HG03432 (cell line): ENCODE results near the gene ZBED6.

Experiments
- ATAC-seq: cut with Tn5 transposase; IDR thresholded peaks from one replicate; pipeline ENCODE4 v1.9.1; 2021; ENCODE audit warnings: mild to moderate bottlenecking, moderate library complexity; ENCODE audit not compliant: unreplicated experiment

ZBED6 gene

DNA sequence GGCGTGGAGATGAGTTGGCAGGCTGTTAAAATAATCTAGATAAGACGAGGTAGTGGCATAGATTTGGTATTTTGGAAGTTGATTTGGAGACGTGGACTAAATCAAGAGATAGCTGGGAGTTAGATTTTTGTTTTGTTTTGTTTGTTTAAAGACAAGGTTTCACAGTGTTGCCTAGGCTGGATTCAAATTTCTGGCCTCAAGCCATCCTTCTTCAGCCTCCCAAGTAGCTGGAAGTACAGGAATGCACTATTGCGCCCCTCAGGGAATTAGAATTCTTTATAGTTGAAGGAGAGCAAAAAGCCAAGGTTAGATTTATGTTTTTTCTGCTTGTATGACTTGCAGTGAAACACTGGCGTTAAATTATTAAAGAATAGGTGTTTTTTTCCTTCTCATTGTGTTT is 43.7 kb downstream of the ZBED6 start:
- ATAC-seq, result no peak

DNA sequence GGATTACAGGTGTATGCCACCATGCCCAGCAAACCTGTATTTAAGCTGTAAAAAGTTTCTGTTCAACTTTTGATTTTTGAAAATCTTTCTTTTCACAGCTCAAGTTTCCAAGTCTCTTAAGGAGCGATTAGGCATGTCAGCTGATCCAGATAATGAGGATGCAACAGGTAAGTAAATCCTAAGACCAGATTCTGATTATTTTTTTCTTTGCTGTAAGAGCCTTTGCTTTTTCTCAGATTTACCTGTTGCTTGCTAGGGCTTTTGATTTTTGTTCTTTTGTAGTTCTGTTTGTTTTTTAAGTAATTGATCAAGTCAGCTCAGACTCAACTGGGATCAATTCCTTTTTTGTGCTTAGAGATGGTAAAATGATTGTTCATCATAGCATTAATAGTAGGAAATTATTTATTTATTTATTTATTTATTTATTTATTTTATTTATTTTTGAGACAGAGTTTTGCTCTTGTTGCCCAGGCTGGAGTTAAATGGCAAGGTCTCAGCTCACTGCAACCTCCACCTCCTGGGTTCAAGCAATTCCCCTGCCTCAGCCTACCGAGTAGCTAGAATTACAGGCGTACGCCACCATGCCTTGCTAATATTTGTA is 44.9 kb downstream of the ZBED6 start:
- ATAC-seq, result no peak

DNA sequence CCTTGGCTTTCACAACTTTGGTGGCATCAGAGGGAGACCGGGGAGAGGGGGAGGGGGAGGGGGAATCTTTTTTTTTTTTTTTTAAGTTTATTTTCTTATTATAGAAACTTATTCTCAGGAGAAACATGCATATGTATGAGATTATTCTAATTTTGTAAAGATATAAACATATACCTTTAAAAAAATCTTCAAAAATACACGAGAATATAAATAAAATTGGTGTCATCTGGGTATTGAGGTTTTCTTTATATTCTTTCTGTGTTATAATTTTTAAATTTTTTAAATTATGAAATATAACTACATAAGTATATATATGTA is 47.1 kb downstream of the ZBED6 start:
- no peak for ATAC-seq

DNA sequence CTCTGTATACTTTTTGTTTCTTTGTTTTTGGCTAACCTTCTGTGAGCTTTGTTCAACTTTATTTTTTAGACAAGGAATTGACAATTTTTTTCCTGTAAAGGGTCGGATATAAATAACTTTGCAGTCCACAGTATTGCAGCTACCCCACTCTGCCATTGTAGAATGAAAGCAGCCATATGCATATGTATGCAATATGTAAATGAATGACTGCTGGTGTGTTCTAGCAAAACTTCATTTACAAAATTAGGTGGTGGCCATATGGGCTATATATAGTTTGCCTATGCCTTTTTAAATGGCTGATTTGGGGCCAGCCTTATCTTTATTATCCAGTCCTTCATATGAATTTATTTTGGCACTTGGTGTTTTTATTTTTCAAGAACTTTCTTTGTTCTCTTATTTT is 48.0 kb downstream of the ZBED6 start:
- no peak for ATAC-seq
